HCT116 (cell line): Measurements from ENCODE around the gene ESPL1. TPM values are rescaled to one million over a fixed set of nuclear protein-coding genes. Genes with fewer than 3 reads are reported as not detected.

Experiments used
- ATAC-seq: fragments of 200-7000 bp; cut with Tn5 transposase; 2 replicates; pipeline ENCODE4 v1.9.1; 2020; ENCODE audit warnings: mild to moderate bottlenecking, moderate library complexity
- BruUV-seq: library from RNA; stranded (reverse); fragments of 400-500 nt; replicated peaks from 2 replicates; lab custom pipeline; 2021; lab: Mats Ljungman, UMichigan
- CTCF ChIA-PET: fragments of 300-600 bp; sonication (Branson Sonifier 250); formaldehyde crosslinking; loops from one replicate; lab custom pipeline; 2021; ENCODE audit warnings: antibody characterized with exemption; lab: Charles Lee
- POLR2A ChIA-PET: fragments of 300-600, 350-600 bp; sonication (Branson Sonifier 250); formaldehyde crosslinking; loops from one replicate; lab custom pipeline; 2021; ENCODE audit warnings: antibody characterized with exemption; lab: Charles Lee
- RAD21 ChIA-PET, 2 experiments: fragments of 300-600 bp; sonication (Branson Sonifier 250); formaldehyde crosslinking; loops; one replicate each; lab custom pipeline; 2023; ENCODE audit warnings: low total read pairs in 2 of 2; ENCODE audit not compliant: uncharacterized antibody in 2 of 2, unreplicated experiment in 2 of 2, low non-redundant PET in 1 of 2; lab: Charles Lee
- DNase-seq: peaks from one replicate; pipeline ENCODE4 v3.0.0-alpha.2; 2010; ENCODE audit warnings: low read depth, low spot score
- H2AFZ ChIP-seq: fragments of 200-600 bp; shearing (Covaris generic), sonication (generic); 2 replicates; pipeline ENCODE4 v1.6.1; 2017; ENCODE audit warnings: low read depth, mixed run types, mixed read lengths, antibody characterized with exemption, low read length; ENCODE audit not compliant: poor library complexity, severe bottlenecking
- H3K27ac ChIP-seq: 2 replicates; pipeline ENCODE4 v1.5.1; 2012; ENCODE audit warnings: low read depth, low read length
- H3K27me3 ChIP-seq: fragments of 200-600 bp; sonication (generic); 2 replicates; pipeline ENCODE4 v1.6.1; 2016; ENCODE audit warnings: mixed run types, low read length, mixed read lengths; ENCODE audit not compliant: insufficient read depth
- H3K36me3 ChIP-seq, 2 experiments: fragments of 200-500 bp in 1 of 2; fragments of 200-600 bp in 1 of 2; sonication (Bioruptor generic) in 1 of 2; sonication (generic) in 1 of 2; 2 replicates each; pipeline versions ENCODE4 v1.5.1 to v1.6.1; 2014 to 2016; ENCODE audit warnings: low read length in 2 of 2, inconsistent platforms in 1 of 2, mixed read lengths in 1 of 2, mixed run types in 1 of 2; ENCODE audit not compliant: insufficient read depth in 2 of 2, control insufficient read depth in 1 of 2
- H3K4me1 ChIP-seq, 2 experiments: fragments of 200-600 bp in 1 of 2; sonication (generic) in 1 of 2; 2 replicates each; pipeline versions ENCODE4 v1.5.1 to v1.6.1; 2012 to 2017; ENCODE audit warnings: low read length in 2 of 2, inconsistent platforms in 1 of 2, mild to moderate bottlenecking in 1 of 2, mixed read lengths in 1 of 2, mixed run types in 1 of 2, moderate library complexity in 1 of 2; ENCODE audit not compliant: insufficient read depth in 2 of 2, control insufficient read depth in 1 of 2
- H3K4me2 ChIP-seq: fragments of 200-600 bp; sonication (generic); 2 replicates; pipeline ENCODE4 v1.6.1; 2017; ENCODE audit warnings: mixed run types, low read length, mixed read lengths
- H3K4me3 ChIP-seq, 2 experiments: fragments of 200-600 bp in 1 of 2; sonication (generic) in 1 of 2; replicated peaks in 1 of 2; 2 replicates each; pipeline ENCODE4 v1.5.1; 2011 to 2016; ENCODE audit warnings: low read length in 2 of 2, control low read depth in 1 of 2, low read depth in 1 of 2, mild to moderate bottlenecking in 1 of 2, mixed read lengths in 1 of 2, mixed run types in 1 of 2
- H3K79me2 ChIP-seq: fragments of 200-600 bp; sonication (generic); 2 replicates; pipeline ENCODE4 v1.6.1; 2017; ENCODE audit warnings: mild to moderate bottlenecking, mixed run types, low read length, moderate library complexity, mixed read lengths; ENCODE audit not compliant: insufficient read depth
- H3K9ac ChIP-seq: fragments of 200-600 bp; sonication (generic); 2 replicates; pipeline ENCODE4 v1.6.1; 2016; ENCODE audit warnings: low read length, mixed read lengths
- H3K9me2 ChIP-seq: fragments of 200-600 bp; sonication (generic), shearing (Covaris generic); 2 replicates; pipeline ENCODE4 v1.6.1; 2017; ENCODE audit warnings: mixed run types, mild to moderate bottlenecking, moderate library complexity; ENCODE audit not compliant: insufficient read depth
- H3K9me3 ChIP-seq, 2 experiments: fragments of 200-500 bp in 1 of 2; fragments of 200-600 bp in 1 of 2; sonication (Bioruptor generic) in 1 of 2; sonication (generic) in 1 of 2; 2 replicates each; pipeline ENCODE4 v1.6.1; 2014 to 2017; ENCODE audit warnings: low read length in 2 of 2, mixed read lengths in 2 of 2, inconsistent platforms in 1 of 2, low read depth in 1 of 2, mild to moderate bottlenecking in 1 of 2, mixed run types in 1 of 2, moderate library complexity in 1 of 2; ENCODE audit not compliant: control insufficient read depth in 1 of 2, insufficient read depth in 1 of 2
- H4K20me1 ChIP-seq: fragments of 200-600 bp; sonication (generic), shearing (Covaris generic); 2 replicates; pipeline ENCODE4 v1.6.1; 2017; ENCODE audit warnings: mixed run types, mild to moderate bottlenecking, moderate library complexity; ENCODE audit not compliant: insufficient read depth
- CEBPB ChIP-seq: IDR thresholded peaks from 2 replicates; pipeline ENCODE4 v1.6.1; 2012; ENCODE audit warnings: low read depth
- CTCF ChIP-seq, 3 experiments: fragments of 200-600 bp in 1 of 3; sonication (generic) in 1 of 3; IDR thresholded peaks in 2 of 3; conservative IDR thresholded peaks in 1 of 3; 2 replicates each; pipeline ENCODE4 v1.5.1; 2012 to 2017; ENCODE audit warnings: low read depth in 2 of 3, low read length in 2 of 3, antibody characterized with exemption in 1 of 3, borderline replicate concordance in 1 of 3, control low read depth in 1 of 3, mild to moderate bottlenecking in 1 of 3, mixed read lengths in 1 of 3, mixed run types in 1 of 3, moderate library complexity in 1 of 3; ENCODE audit not compliant: insufficient read depth in 1 of 3
- ELF1 ChIP-seq: IDR thresholded peaks from 2 replicates; pipeline ENCODE4 v1.6.1; 2012; ENCODE audit warnings: low read depth, borderline replicate concordance
- FOSL1 ChIP-seq: IDR thresholded peaks from 2 replicates; pipeline ENCODE4 v1.6.1; 2012; ENCODE audit warnings: low read depth
- MAX ChIP-seq: IDR thresholded peaks from 2 replicates; pipeline ENCODE4 v1.6.1; 2012
- POLR2A ChIP-seq: IDR thresholded peaks from 2 replicates; pipeline ENCODE4 v1.7.0; 2011; ENCODE audit warnings: borderline replicate concordance; ENCODE audit not compliant: insufficient read depth, insufficient read length; ENCODE audit errors: extremely low read depth
- POLR2AphosphoS5 ChIP-seq: IDR thresholded peaks from 2 replicates; pipeline ENCODE4 v1.6.1; 2011; ENCODE audit warnings: mild to moderate bottlenecking, low read depth, low read length, moderate library complexity
- RAD21 ChIP-seq: IDR thresholded peaks from 2 replicates; pipeline ENCODE4 v1.6.1; 2012; ENCODE audit warnings: low read depth, mild to moderate bottlenecking
- SIN3A ChIP-seq: IDR thresholded peaks from 2 replicates; pipeline ENCODE4 v1.6.1; 2012; ENCODE audit warnings: low read depth
- SP1 ChIP-seq: IDR thresholded peaks from 2 replicates; pipeline ENCODE4 v1.6.1; 2012; ENCODE audit warnings: low read depth
- TCF7L2 ChIP-seq: IDR thresholded peaks from 2 replicates; pipeline ENCODE4 v1.7.0; 2011; ENCODE audit warnings: borderline replicate concordance, inconsistent platforms; ENCODE audit not compliant: insufficient read depth, insufficient read length; ENCODE audit errors: extremely low read depth
- YY1 ChIP-seq: IDR thresholded peaks from 2 replicates; pipeline ENCODE4 v1.6.1; 2011; ENCODE audit warnings: low read length, low read depth, moderate library complexity, mild to moderate bottlenecking; ENCODE audit not compliant: insufficient replicate concordance; ENCODE audit errors: extremely low read depth
- ZFX ChIP-seq: fragments of 450-650 bp; IDR thresholded peaks from 2 replicates; pipeline ENCODE4 v1.6.1; 2017
- ZNF274 ChIP-seq: fragments of 200-500 bp; sonication (Bioruptor generic); IDR thresholded peaks from 2 replicates; pipeline ENCODE4 v1.6.1; 2014; ENCODE audit warnings: mild to moderate bottlenecking, low read depth, low read length, inconsistent platforms
- intact Hi-C: fragments of 100-400 bp; cut with micrococcal nuclease; formaldehyde crosslinking; loops from 2 replicates; pipeline ENCODE4 v1.10.0; 2022
- total RNA-seq: library from RNA; stranded (reverse); gene quantifications from one replicate; pipeline ENCODE4 v1.2.1, GENCODE V29; 2021; ENCODE audit not compliant: unreplicated experiment

ESPL1 gene
- total RNA-seq, 1 experiment from 2014 or later = 50.3 TPM

DNA sequence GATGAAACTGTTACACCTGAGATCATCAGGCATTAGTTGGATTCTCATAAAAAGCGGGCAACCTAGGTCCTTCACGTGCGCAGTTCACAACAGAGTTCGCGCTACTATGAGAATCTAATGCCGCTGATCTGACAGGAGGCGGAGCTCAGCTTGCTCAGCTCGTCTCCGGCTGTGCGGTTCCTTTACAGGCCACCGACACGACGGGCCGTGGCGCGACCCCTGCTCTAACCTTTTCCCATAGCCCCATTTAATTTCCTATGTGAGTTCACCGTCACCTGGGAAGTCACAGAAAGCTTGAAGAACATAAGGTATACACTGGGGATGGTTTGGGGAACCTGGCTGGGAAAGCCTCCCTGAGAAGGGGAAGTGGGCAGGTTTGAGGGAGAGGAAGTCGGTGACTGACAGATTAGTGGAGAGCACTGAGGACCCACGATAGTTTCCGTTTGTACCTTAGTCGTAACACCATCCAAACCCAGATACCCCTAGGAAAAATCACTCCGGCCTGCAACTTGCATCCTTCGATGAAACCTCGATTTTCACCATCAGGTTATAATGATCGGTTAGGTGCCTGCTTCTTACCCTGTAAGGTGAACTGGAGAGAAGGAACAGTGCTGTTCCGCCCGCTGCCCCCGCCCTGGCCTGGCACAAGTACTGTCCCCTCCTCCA, 56.1 kb downstream of the ESPL1 start:
- no peak for TF ChIP-seq SIN3A
- peak; percentile 24 for TF ChIP-seq TCF7L2
- TF ChIP-seq, all 23 proteins: peak for 1
- Histone ChIP-seq H3K9me3 (no peaks in the 10 kb centered on the region), H4K20me1 (no peaks in the 10 kb centered on the region), H3K4me2 (peak overlapping the region; percentile 89), H3K4me3 (peak overlapping the region; percentile 56 to 61), H3K9me2 (no peaks in the 10 kb centered on the region), H2AFZ (peak overlapping the region; percentile 13), H3K36me3 (no peaks in the 10 kb centered on the region), H3K79me2 (peaks cover 10% of the 10 kb centered on the region; the same call in 1 of the 2 replicates), H3K27ac (peak overlapping the region; percentile 79), H3K4me1 (peaks cover 25 to 54% of the 10 kb centered on the region in 2 experiments), H3K27me3 (no peaks in the 10 kb centered on the region), H3K9ac (peak overlapping the region; percentile 79)
- intact Hi-C loops = loop anchor here (1.0 to 10.0 kb wide), 3 partner anchors 57 to 351 kb away; partner anchors contain the start of genes ATP5MC2 and SP1
- ChIA-PET POLR2A (interaction anchor here (1.0 to 2.1 kb wide), 4 partner anchors 55 to 177 kb away, joined by 4 to 6 read pairs (median 5); partner anchors contain the start of genes PRR13, SP1 and TARBP2), RAD21 (interaction anchor here in 1 of 2 experiments (1.0 kb wide), 2 partner anchors 21 to 24 kb away, joined by 3 to 4 read pairs; no protein-coding TSS in a partner anchor), CTCF (interaction anchor here (0.7 to 1.7 kb wide), 10 partner anchors 20 to 184 kb away, joined by 3 to 7 read pairs (median 4); partner anchors contain the start of genes MAP3K12 and TARBP2)
- ATAC-seq (no peak), DNase-seq (no peak)
- BruUV-seq = no TSS peak

DNA sequence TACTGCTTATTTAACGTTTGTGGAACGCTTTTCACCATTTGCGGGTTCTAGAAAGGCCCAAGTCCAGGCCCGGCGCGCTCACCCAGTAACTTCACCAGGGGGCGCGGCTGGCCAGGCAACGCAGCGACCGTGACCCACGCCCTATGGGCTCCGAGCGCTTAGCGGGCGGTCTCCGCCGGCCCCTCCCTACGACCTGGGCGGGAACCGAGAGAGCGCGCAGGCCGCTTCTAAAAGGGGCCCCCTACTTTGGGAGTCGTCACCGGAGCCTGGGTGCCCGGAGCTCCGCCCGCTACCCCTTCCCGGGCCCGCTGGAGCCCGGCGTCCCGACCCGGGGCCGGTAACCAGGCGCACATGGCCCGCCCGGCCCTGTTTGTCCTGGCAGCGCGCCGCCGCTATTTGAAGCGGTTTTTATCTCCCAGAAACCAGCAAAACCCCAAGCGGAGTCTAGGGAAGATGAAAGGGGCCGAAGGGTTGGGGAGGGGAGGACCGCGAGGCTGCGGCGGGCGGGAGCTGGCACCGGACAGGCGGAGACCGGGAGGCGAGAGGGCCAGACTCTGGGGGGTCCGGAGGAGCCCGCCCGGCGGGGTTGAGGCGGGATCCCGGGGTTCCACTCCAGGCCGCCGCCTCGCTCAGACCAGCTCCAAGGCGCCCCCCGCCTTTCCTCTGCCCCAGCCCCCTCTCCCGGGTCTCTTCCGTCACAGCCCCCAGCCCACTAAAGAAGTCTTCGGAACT, 56.8 kb downstream of the ESPL1 start:
- Histone ChIP-seq H3K9me2 (no peaks in the 10 kb centered on the region), H3K27ac (peak overlapping the region; percentile 79), H3K4me2 (peak overlapping the region; percentile 89), H3K9me3 (no peaks in the 10 kb centered on the region), H3K4me3 (peak overlapping the region; percentile 56 to 61), H3K9ac (peak overlapping the region; percentile 79)
- POLR2A ChIA-PET = interaction anchor here (1.1 to 2.1 kb wide), 3 partner anchors 54 to 176 kb away, joined by 3 to 6 read pairs (median 6); partner anchors contain the start of genes SP1 and TARBP2
- intact Hi-C loops = loop anchor here (1.0 to 10.0 kb wide), 3 partner anchors 56 to 350 kb away; partner anchors contain the start of genes ATP5MC2 and SP1
- ATAC-seq = peak; percentile 73
- BruUV-seq = TSS peak; percentile 49
- TF ChIP-seq YY1 (peak; percentile 16), FOSL1 (no peak), POLR2A (peak; percentile 73), CEBPB (no peak), SIN3A (no peak), RAD21 (peak; percentile 97), ZFX (peak; percentile 65; the same call in 1 of the 2 replicates), POLR2AphosphoS5 (peak; percentile 71), ELF1 (no peak), MAX (peak; percentile 75; the same call in 1 of the 2 replicates), ZNF274 (no peak), CTCF (IDR thresholded peaks at IDR 0.05 in 2 of 3, conservative IDR thresholded peaks at IDR 0.05 in 1 of 3; ENCODE audit: borderline replicate concordance in 1 of 3, insufficient read depth in 1 of 3, low read depth in 2 of 3, low read length in 2 of 3) (peak; percentile 76 to 92 (median 80)), SP1 (no peak), TCF7L2 (peak; percentile 98)
- TF ChIP-seq, all 23 proteins: peak for 8
- RAD21 ChIA-PET = interaction anchor here (0.9 to 1.0 kb wide), 3 partner anchors 20 to 23 kb away, joined by 3 to 4 read pairs (median 3); no protein-coding TSS in a partner anchor
- Histone ChIP-seq H3K27me3 (no peaks in the 10 kb centered on the region), H3K4me1 (peaks cover 25 to 54% of the 10 kb centered on the region in 2 experiments), H3K79me2 (peaks cover 9% of the 10 kb centered on the region; the same call in 1 of the 2 replicates), H2AFZ (no peak overlapping the region), H3K36me3 (no peaks in the 10 kb centered on the region), H4K20me1 (no peaks in the 10 kb centered on the region)
- peak; percentile 83 for DNase-seq
- CTCF ChIA-PET = interaction anchor here (0.7 to 2.7 kb wide), 8 partner anchors 21 to 184 kb away, joined by 3 to 7 read pairs (median 4); partner anchors contain the start of genes MAP3K12 and TARBP2
